ENCODE data around the gene IFT122.

IFT122 gene

GRCh38 chr3:129530821-129531220, 90.8 kb downstream of the IFT122 start:
- no peak for DNase-seq (ENCODE audit: extremely low read depth, low read depth)
- TF ChIP-seq CTCF (IDR thresholded peaks at IDR 0.05; ENCODE audit: low read depth, low read length), result no peak

GRCh38 chr3:129531699-129532098, 91.7 kb downstream of the IFT122 start:
- DNase-seq (ENCODE audit: extremely low read depth, low read depth), result no peak
- no peak for TF ChIP-seq CTCF (IDR thresholded peaks at IDR 0.05; ENCODE audit: low read depth, low read length)

GRCh38 chr3:129532261-129532660, 92.2 kb downstream of the IFT122 start:
- no peak for DNase-seq (ENCODE audit: extremely low read depth, low read depth)
- no peak for TF ChIP-seq CTCF (IDR thresholded peaks at IDR 0.05; ENCODE audit: low read depth, low read length)

GRCh38 chr3:129533406-129533805, 93.4 kb downstream of the IFT122 start:
- no peak for DNase-seq (ENCODE audit: extremely low read depth, low read depth)
- TF ChIP-seq CTCF (IDR thresholded peaks at IDR 0.05; ENCODE audit: low read depth, low read length), result no peak

GRCh38 chr3:129534428-129535027, 94.5 kb downstream of the IFT122 start:
- DNase-seq (ENCODE audit: extremely low read depth, low read depth), result no peak
- TF ChIP-seq CTCF (IDR thresholded peaks at IDR 0.05; ENCODE audit: low read depth, low read length), result no peak

- TF ChIP-seq CTCF (IDR thresholded peaks at IDR 0.05; ENCODE audit: low read depth, low read length), result no peak
- no peak for DNase-seq (ENCODE audit: extremely low read depth, low read depth)
Observed at GRCh38 chr3:129535075-129535474, 95.1 kb downstream of the IFT122 start.

GRCh38 chr3:129536374-129536667, 96.3 kb downstream of the IFT122 start:
- no peak for DNase-seq (ENCODE audit: extremely low read depth, low read depth)

More at GRCh38 chr3:129536374-129536667, 96.3 kb downstream of the IFT122 start:
- no peak for TF ChIP-seq CTCF (IDR thresholded peaks at IDR 0.05; ENCODE audit: low read depth, low read length)

Measured in AG09319 (cell line).